Fibroblast of villous mesenchyme (primary cell): ENCODE data around the gene MAGEB10. TPM values are rescaled to one million over a fixed set of nuclear protein-coding genes. Genes with fewer than 3 reads are reported as not detected.
"Not testable (repeated sequence)": the region's sequence is repeated elsewhere in the genome, so short reads cannot be mapped to it uniquely, and the experiment has no call there.

Experiments used
- DNase-seq: peaks from one replicate; pipeline ENCODE4 v3.0.0-alpha.2; 2010; ENCODE audit warnings: low read depth
- H3K4me3 ChIP-seq: 2 replicates; pipeline ENCODE4 v1.5.1; 2011; ENCODE audit warnings: low read depth, mild to moderate bottlenecking, low read length
- CTCF ChIP-seq: IDR thresholded peaks from 2 replicates; pipeline ENCODE4 v1.5.1; 2012; ENCODE audit warnings: low read depth, mild to moderate bottlenecking, low read length; ENCODE audit not compliant: insufficient read depth
- total RNA-seq: library from RNA; depleted of rRNA; stranded (reverse); fragments of >200 nt; gene quantifications from 2 replicates; pipeline ENCODE4 v1.2.3, GENCODE V29; 2012

MAGEB10 gene
- not detected in 2 replicates for total RNA-seq

GRCh38 chrX:27807690-27808089 is at the start of gene MAGEB10:
Gene MAGEB10, plus strand, starts transcription at chrX:27807990. Its CDS starts 13,317 bp downstream, at chrX:27821307.
- no peak within 1 kb of the TSS for H3K4me3 ChIP-seq
- TF ChIP-seq CTCF, result no peak
- DNase-seq, result no peak

GRCh38 chrX:27765718-27766117 is 42.1 kb upstream of the MAGEB10 start:
- TF ChIP-seq CTCF, result no peak
- DNase-seq, result no peak

GRCh38 chrX:27767387-27767786 is 40.4 kb upstream of the MAGEB10 start:
- TF ChIP-seq CTCF, result no peak
- DNase-seq, result no peak
- H3K4me3 ChIP-seq, result no peak overlapping the region

More at GRCh38 chrX:27765718-27766117, 42.1 kb upstream of the MAGEB10 start:
- H3K4me3 ChIP-seq, result no peak overlapping the region

- no peak for DNase-seq
- H3K4me3 ChIP-seq, result no peak overlapping the region
- no peak for TF ChIP-seq CTCF
Observed at GRCh38 chrX:27775984-27776383, 31.8 kb upstream of the MAGEB10 start.

GRCh38 chrX:27796640-27797257 is 11.0 kb upstream of the MAGEB10 start:
- TF ChIP-seq CTCF, result no peak
- H3K4me3 ChIP-seq, result no peak overlapping the region
- no peak for DNase-seq

GRCh38 chrX:27797575-27797974 is 10.2 kb upstream of the MAGEB10 start:
- DNase-seq, result no peak
- no peak for TF ChIP-seq CTCF

GRCh38 chrX:27808226-27808625 is 436 bp downstream of the MAGEB10 start:
- DNase-seq, result no peak
- H3K4me3 ChIP-seq, result no peak overlapping the region
- TF ChIP-seq CTCF, result no peak

More at GRCh38 chrX:27797575-27797974, 10.2 kb upstream of the MAGEB10 start:
- H3K4me3 ChIP-seq, result no peak overlapping the region

- not testable (repeated sequence) for DNase-seq, H3K4me3 ChIP-seq
Observed at GRCh38 chrX:27808991-27809859, 1.4 kb downstream of the MAGEB10 start.
